Stimulated activated CD8-positive, alpha-beta memory T cell treated with anti-CD3 and anti-CD28 coated beads, Interleukin-12 subunit alpha, Interleukin-12 subunit beta, amount 100 ng/mL, for 1 hour (primary cell): ENCODE results near the gene EEF1G.
"Not testable (repeated sequence)": the region's sequence is repeated elsewhere in the genome, so short reads cannot be mapped to it uniquely, and the experiment has no call there.

Experiments used
- DNase-seq: peaks from one replicate; pipeline ENCODE4 v3.0.0-alpha.2; 2020; ENCODE audit warnings: low read depth

EEF1G gene

DNA sequence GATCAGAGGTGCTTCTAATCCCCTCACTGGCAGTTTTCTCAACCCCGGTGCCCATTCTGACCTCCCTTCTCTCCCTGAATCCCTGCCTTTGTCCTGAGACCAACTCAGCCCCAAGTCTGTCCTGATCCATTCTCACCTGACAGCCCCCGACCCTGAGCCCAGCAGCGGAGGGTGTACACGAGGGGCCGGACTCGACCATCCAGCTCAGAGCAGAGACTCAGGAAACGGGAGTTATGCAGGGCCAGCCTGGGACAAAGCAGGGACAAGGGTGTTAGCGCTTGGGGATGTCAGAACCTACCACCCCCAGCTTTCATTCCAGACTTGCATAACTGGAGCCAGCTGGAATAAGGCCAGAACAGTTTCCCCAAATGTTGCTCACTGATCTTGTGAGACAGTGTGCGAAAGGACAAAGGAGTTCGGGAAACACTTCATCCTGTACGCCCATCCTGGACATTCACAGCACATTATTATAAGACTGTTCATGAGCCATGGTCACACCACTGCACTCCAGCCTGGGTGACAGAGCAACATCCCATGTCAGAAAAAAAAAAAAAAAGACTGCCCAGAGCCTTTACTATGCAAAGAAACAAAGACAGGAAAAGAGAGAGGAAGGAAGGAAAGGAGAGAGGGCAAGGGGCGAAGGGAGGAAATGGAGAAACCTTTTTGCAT is 3.5 kb upstream of the EEF1G start:
- no peak for DNase-seq

DNA sequence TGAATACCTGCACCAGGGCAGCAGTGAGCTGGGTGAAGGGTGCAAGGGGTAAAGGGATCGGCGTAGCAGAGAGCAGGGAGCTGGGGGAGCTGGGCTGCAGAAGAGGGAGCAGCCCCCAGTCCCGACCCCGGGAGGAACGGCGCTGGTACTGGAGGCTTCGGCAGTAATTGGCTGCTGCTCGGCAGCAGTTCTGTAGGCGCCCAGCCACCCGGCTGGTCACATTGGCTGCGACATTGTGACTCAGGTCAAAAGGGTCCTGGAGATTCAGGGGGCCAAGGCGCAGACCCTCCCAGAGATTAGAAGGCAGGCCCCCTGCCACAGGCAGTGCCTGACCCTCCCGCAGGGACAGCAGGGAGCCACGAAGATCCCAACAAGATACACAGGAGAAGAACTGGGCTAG is 2.1 kb upstream of the EEF1G start:
- DNase-seq, result no peak

DNA sequence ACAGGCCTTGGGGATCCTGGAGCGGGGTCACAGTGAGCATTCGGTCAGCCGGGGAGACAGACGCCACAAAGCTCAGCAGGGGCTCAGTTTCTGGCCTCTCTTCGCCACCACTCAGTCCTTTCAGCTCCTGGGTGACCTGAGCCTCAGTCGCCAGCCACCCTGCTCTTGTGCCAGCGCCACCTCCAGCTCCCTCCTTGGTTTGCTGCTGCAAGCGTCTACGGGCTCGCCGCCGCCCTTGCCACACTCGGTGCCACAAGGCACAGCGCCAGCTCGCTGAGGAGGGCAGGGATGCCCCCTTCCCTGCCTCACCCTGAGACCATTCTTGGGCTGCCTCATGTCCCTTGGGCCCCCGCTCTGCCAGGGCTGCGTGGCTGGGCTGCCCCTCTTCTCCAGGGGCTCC is 1.5 kb upstream of the EEF1G start:
- DNase-seq, result no peak

DNA sequence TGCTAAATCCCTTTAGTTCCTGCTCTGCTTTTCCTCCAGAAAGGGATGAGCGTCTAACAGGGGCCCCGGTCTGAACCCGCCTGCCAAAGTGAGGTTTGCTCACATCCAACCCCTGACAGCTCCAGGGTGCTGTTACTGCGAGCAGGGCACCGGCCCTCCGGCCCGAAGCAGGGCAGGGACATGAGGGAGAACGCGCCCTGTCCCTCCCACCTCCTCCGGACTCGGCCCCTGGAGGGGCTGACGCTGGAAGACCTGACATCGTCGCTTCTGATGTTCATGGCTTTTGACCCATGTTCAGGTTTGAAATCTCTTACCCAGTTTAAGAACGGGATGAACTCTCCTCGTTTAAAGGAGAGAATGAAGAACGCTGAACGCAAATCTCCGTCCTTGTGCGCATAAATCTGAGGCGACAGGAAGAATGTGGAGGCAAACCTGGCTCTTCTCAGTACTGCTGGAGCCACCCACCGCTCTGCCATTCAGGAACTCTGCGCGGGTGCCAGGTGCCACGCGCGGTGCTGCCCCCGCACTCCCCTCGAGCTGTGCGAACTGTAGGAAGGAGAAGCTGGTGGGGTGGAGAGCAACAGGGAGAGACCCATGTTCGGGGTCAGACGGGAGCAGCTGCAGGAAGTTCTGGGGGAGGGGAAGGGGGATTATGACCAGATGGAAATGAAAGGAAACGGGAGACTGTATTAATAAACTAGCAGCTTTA is 826 bp upstream of the EEF1G start:
- no peak for DNase-seq

DNA sequence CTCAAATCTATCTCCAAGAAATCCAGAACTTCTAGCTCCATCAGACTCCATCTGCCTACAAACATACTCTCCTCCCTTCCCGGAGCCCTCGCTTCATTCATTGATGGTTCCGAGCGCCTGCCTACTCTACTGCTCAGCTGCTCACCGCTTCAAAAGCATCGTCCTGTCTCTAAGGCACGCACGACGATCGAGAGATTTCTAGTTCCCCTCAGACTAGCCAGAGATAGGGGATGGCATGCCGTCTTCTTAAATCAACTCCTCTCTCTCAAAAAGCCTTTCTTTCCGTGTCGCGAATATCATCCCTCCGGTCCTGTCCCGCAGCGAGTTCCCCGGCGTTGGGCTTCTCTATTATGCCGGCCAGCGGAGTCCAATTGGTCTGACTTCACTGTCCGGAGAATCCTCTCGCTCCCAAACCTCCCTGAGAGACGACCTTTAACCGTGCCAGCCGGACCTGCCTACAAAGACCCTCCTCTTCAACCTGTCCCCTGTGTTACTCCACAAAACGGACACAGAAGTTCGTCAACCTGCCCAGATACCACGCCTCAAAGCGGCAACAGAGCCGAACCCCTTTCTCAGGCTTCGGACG is 592 bp downstream of the EEF1G start:
- DNase-seq, result no peak

DNA sequence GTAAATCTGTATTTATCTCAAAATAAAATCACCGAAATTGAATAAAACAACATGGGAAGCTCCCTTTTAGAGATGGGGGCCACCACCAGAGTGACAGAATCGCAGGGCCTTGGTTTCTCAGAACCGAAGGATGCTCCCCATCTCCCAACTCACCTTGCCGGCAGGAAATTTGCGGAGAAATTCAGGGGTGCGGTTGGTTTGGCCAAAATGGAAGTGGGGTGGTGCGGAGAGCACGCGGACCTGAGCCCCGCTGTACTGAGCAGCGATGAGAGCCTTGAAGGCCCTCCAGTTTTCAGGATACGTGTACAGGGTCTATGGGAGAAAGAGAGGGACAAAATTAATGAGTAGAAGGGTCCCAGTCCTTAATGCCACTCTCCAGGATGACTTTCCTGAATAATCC is 1.3 kb downstream of the EEF1G start:
- no peak for DNase-seq

DNA sequence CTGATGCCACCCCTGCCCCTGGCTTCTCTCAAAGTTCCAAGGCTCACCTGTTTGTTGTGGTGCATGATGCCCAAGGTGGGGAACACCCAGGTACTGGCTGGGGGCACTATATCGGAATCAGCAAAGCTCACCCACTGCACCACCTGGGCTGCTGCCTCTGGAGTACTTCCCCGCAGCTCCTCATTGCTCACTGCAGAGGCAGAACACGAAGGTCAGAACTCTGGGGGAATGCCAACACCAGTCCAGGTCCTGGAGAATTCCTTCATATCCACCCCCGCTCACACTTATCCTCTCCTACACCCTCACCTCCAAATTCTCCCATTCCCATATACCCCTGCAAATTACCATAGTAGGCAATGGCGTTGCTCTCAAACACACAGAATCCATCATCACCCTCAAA is 2.2 kb downstream of the EEF1G start:
- DNase-seq, result not testable (repeated sequence)

DNA sequence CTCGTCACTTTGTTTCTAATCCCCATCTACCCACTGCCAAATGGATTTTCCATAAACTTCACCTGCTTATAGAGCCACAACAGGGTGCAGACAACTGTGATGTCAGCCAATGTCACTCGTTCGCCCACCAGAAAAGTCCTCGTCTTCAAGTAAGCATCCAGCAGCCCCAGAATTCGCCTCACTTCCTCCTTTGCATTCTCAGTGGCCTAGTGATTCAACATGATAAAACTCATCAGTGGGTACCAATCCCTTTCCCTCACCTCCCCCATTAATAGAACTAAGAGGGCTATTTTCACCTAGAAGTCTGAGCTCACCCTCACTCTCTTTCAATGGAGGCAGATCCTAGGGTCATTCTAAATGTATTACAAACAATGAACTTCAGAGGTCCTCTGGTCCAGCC is 2.8 kb downstream of the EEF1G start:
- not testable (repeated sequence) for DNase-seq

DNA sequence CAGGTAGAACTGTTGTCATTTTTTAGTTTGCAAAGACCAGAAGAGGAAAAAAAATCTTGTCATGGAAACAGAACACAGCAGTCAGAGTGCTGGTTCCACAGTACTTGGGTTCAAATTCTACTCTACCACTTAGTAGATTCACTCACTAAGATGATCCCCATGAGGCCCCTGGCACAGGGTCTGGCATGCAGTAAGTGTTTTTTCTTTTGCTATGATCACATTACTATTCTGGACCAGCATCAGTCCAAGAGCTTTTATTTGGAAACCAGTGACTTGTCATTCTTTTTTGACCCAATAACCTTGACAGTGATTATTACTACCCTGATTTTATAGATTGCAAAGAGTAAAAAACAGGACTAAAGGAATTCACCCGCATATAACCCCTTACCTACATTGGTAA is 4.1 kb downstream of the EEF1G start:
- DNase-seq, result no peak

DNA sequence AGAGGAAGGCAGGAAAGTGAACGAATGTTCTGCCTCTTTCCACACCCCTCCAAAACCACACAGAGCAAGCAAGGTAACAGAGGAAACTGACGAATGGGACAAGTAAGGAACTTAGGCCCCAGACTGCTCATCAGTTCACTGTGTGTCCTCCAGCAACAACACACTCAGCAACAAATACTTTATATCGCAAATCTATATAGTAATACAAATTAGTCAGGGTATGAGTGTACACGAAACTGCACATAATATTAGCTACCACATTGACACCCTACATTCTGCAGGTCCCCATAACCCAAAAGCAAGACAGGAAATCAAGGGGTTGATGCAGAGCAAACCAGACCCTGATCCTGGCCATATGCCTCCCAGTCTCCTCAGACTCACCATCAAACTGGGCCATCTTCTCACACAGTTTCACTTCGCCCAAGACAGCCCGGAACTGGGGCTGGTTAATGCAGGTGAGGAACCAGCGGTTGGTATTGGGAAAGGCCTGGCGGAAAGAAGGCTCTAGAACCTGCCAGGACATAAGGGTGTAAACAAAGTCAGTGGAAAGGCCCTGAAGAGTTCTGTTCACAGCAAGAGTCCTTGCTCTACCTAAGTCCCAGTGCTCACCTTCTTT is 6.6 kb downstream of the EEF1G start:
- DNase-seq, result no peak

DNA sequence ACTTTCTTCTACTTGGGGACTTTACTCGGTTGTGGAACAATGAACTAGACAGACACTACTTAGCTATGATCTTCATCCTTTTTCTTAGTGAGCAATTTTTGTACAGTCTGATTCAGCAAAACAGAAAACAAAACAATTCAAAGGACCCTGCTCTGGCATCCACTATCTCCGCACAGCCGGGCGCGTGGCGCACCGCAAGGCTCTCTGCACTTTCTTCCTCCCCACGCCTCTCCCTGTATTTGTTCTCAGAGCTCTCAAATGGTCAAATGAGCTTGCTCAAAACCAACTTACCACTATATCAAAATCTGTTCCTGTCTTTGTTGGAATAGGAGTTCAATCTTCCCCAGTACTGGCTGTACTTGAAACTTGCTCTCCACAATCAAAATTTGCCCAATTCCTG is 7.4 kb downstream of the EEF1G start:
- no peak for DNase-seq

DNA sequence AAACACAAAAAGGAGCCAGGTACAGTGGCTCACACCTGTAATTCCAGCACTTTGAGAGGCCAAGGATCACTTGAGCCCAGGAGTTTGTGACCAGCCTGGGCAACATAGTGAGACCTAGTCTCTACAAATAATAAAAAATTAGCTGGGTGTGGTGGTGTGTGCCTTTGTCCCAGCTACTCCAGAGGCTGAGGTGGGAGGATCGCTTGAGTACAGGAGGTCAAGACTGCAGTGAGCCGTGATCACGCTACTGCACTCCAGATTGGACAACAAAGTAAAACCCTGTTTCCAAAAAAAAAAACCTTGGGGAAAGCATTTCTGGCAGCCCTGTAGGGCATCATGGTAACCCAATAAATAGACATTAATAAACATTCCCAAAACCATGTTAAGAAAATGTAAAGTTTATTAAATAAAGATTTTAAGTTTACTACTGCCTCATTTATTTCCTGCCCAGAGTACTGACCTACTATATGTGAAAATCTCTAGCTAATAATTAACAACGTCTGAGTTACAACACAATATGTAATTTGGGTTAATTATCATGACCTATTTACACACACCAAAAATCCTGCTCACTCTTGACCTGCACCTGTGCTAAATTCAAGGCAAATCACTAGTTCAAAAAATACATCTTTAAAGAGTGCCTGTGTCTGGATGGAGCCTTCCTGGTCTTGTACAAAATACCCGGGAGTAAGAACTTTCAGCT is 8.4 kb downstream of the EEF1G start:
- no peak for DNase-seq

DNA sequence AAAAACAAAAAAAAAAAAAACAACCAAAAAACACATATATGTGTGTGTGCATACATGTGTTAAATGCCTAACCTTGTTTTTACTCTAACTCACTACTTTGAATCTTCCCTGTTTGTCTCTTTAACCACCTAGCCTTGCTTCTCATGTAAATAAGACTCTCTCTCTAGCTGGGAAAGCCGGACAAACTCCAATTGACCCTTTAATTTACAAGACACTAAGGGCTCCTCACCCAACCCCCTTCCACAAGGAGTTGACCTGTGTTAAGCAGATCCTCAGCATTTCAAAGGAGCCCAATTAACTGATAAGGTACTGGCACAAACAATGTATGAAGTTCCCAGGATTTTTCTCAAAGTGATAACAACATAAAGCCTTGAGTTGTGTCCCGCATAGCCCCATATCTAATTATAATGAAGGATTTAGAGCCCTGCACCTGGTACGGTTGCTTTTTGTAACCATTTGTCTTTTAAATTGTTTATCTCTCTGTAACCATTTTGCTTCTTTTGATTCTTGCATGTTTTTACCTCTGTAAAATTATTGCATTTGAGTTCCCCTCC is 11.9 kb downstream of the EEF1G start:
- DNase-seq, result not testable (repeated sequence)

DNA sequence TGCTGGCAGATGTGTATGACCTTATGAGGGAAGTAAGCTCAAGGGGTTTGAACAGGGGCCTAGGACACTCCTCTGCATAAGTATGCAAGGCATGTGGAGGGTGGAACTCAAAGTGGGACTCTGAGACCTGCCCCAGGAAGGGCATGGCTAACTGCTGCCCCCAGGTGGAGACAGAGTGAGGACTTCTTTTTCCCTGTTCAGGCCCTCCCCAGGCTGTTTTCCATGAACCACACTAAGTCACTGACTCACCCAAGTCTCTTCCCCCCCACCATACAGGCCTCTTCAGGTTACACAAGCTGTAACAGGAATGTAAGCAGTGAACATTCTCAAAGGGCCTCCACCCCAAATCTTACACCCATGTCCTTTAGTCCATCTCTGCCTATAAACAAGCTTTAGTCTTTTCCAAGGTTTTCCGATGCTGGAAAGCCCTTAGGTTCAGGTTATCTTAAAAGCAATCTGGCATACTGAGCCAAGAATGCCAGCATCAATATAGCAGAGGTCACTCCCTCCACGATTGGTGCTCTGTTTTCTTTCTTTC is 13.1 kb downstream of the EEF1G start:
- peak; percentile 75 for DNase-seq

DNA sequence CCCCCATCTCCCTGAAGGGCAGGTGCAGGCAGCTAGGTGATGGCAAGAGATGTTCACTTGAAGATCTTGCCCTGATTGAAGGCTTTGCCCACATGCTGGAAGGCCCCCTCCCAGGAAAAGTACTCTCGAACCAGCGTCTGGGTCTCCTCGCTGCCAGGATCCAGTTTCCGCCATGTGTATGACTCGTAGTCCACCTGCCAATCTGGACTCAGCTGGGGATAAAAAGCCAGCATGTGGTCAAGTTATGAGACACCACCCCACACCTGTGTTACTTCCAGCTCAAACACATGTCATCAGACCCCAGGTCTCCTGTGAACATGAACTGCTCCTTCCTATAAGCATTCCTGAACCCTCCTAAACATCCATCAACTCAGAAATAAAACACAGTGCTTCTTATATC is 14.1 kb downstream of the EEF1G start:
- DNase-seq, result not testable (repeated sequence)

DNA sequence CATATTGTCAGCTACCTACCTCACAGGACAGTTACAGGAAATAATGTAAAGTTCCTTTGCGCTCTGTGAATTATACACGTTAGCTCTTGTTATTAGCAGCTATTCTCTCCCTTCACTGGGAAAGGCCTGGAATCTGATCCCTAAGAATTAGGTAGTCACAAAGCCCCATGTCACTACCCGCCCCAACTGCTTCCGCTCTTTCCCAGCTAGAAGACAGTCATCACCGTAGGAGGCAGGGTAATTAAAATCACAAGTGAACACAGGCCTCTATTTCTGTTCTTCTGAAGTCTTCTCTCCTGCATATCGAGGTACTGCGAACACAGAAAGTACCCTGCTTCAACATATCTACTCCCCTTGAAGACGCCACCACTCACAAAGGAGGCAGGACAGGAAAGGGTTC is 14.5 kb downstream of the EEF1G start:
- DNase-seq, result no peak

DNA sequence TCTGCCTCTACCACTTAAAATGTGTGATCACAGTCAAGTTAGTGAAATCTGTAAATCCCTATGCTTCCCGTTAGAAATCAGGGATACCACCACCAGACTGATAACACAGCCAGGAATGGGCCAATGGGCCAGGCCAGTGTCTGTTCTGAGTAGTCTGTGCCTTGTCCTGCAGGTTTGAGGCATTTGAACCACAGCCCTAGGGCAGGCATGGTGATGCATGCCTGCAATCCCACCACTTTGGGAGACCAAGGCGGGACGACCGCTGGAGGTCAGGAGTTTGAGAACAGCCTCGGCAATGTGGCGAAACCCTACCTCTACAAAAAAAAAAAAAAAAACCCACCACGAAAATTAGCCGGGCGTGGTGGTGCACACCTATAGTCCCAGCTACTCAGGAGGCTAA is 15.0 kb downstream of the EEF1G start:
- no peak for DNase-seq

DNA sequence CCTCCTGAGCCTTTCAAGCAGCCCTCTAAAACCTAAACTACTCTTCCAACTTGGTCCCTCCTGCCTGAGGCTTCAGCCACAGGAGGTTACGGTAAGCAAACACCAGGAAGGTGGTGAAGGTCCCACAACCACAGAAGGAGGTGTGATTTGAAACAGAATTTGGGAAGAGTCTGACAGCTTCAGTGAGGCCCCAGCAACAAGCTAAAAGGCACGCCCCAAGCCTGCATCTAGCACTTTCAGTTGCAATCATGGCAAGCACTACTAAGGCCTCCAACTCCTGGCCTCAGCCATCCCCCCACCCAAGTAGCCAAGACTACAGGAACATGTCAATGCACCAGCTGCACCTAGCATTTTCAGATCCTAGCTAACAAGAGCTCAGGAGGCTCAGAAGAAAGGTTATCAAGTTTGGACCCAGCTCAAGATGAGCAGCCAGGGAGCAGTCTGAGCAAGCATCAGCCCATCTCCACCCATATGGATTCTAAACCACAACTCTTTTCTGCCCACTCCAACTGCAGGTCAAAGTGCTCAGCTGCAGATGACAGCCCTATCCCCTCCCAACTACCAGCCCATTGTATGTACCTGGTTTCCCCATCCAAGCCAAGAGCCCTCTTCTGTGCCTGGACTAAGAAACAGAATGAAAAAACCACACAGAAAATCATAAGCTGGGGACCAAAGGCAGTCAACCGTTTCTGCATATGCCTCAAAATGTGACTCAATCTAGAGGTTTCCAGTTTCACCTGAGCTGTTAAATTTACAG is 16.6 kb downstream of the EEF1G start:
- no peak for DNase-seq

DNA sequence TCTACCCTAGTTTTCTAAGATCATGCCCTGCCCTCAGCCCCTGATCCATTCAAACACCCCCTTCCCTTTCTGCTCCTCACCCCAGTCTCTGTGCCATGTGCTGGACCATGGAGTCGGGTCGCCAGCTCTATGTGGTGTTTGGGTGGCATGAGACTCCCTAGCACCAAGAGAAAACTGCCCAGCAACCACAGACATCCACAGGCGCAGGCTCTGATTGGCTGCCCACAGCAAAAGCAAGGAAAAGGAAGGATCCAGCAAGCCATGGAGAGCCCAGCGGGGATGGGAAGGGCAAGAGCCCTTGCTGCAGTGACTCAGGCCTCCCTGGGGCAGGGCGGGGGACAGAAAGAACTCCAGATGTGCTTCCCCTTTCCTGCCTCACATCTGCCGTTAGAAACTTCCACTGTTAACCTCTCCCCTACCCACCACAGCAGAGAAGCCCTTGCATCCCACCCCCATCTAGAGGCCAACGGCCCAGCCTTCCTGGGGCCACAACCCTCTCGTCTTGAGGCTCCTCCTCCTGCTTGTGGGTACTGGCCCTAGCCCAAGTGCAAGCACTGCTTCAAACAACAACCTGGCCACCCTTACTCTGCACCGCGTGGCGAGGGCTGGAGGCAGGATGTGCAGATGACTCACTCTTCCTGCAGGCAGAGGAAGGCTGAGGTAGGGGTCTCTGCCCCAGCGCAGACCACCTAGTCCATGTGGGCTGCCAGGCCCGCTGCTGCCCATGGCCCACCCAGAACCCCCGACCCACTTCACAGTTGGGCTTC is 17.4 kb downstream of the EEF1G start:
- peak; percentile 62 for DNase-seq

DNA sequence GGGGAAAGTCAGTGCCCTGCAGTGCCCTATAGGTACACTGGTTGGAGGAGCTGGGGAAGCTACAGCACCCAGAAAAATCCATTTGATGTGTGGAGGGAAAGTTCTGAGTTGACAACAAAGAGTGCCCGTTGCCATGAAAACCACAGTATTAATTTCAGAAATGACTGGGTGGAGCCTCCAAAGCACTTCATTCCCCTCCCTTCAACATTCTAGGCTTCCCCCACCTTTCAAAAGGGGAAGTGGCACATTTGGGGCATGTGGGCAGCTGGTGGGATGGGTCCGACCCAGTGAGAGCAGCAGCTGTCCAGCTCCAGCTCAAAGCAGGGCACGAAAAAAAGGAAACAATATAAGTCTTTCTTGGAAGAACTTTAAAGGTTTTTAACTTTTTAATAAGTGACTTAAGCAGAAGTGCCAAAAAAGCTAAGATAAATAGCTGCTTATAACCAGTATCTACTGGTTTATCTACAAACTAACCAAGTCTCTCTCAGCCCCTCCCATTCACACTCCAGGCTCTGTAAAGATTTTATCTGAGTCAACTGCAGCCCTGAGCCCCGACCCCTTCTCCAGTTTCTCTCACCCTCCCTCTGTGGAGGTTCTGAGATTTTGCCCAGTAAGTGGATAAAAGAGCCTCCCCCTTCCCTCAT is 18.1 kb downstream of the EEF1G start:
- no peak for DNase-seq
